MM.1S (cell line): Measurements from ENCODE around the gene CACNA1C.

ENCODE experiments used
- EZH2 ChIP-seq: fragments of 300-600 bp; sonication (generic); optimal IDR thresholded peaks from 2 replicates; pipeline ENCODE3; 2017; ENCODE audit warnings: low read depth, mild to moderate bottlenecking, antibody characterized with exemption, low read length, mixed read lengths
- TF ChIP-seq, protein P1 (sequence below): fragments of 300-600 bp; sonication (generic); IDR thresholded peaks from 2 replicates; pipeline ENCODE4 v1.5.1; 2016; ENCODE audit warnings: antibody characterized with exemption, low read length, mixed read lengths

DNA sequence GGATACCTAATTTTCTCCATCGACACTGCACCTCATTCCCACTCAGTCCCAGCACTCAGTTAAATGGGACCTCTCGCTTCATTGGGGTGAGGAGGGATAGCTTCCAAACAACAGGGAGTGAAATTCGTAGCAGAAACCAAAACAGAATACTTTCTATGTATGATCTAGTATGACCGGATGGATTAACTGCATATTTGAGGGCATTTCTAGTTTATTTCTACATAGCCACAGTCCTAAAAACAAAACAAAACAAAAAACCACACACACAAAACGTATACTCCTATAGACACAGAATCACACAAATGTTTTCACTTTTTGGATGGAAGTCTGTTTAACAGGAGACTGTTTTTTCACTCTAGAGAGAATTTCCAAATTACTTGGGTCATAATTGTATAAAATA lies 434.5 kb downstream of the CACNA1C start:
- TF ChIP-seq EZH2, result no peak
- TF ChIP-seq, protein P1, sequence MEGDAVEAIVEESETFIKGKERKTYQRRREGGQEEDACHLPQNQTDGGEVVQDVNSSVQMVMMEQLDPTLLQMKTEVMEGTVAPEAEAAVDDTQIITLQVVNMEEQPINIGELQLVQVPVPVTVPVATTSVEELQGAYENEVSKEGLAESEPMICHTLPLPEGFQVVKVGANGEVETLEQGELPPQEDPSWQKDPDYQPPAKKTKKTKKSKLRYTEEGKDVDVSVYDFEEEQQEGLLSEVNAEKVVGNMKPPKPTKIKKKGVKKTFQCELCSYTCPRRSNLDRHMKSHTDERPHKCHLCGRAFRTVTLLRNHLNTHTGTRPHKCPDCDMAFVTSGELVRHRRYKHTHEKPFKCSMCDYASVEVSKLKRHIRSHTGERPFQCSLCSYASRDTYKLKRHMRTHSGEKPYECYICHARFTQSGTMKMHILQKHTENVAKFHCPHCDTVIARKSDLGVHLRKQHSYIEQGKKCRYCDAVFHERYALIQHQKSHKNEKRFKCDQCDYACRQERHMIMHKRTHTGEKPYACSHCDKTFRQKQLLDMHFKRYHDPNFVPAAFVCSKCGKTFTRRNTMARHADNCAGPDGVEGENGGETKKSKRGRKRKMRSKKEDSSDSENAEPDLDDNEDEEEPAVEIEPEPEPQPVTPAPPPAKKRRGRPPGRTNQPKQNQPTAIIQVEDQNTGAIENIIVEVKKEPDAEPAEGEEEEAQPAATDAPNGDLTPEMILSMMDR, result no peak
